Measurements from ENCODE around the gene SETD3. TPM values are rescaled to one million over a fixed set of nuclear protein-coding genes. Genes with fewer than 3 reads are reported as not detected.

SETD3 gene
- total RNA-seq, 1 donor from 2014 or later: 36.1 TPM

DNA sequence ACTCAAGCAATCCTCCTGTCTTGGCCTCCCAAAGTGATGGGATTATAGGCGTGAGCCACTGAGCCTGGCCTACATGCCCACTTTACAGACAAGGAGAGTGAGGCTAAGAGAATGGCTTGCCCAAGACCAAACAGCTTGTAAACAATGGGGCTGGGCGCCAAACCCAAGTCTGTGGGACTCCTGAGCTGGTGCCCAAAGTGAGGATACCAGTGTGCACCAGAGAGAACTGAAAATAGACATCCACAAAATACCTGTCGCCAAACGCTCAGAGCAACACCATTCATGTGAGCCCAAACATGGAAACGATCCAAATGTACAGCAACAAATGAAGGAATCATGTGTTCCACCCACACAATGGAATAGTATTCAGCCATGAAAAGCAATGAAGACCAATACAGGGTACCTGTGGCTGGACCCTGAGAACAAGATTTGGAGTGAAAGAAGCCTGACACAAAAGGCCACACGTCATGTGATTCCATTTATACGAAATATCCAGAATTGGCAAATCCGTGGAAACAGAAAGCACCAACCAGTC, 38.8 kb upstream of the SETD3 start:
- peaks cover 21% of the 10 kb centered on the region for H3K4me1 Mint-ChIP-seq
- no peaks in the 10 kb centered on the region for H3K9me3 Mint-ChIP-seq
- H3K4me3 Mint-ChIP-seq: no peak overlapping the region
- TF ChIP-seq CTCF (conservative IDR thresholded peaks at IDR 0.05): no peak
- no peak overlapping the region for H3K27ac Mint-ChIP-seq (ENCODE audit: unreplicated experiment)
- no peak for DNase-seq (ENCODE audit: low read depth, low spot score)
- no peaks in the 10 kb centered on the region for H3K36me3 Mint-ChIP-seq (ENCODE audit: low read depth)
- peaks cover 4% of the 10 kb centered on the region for H3K27me3 Mint-ChIP-seq (ENCODE audit: low read depth)

DNA sequence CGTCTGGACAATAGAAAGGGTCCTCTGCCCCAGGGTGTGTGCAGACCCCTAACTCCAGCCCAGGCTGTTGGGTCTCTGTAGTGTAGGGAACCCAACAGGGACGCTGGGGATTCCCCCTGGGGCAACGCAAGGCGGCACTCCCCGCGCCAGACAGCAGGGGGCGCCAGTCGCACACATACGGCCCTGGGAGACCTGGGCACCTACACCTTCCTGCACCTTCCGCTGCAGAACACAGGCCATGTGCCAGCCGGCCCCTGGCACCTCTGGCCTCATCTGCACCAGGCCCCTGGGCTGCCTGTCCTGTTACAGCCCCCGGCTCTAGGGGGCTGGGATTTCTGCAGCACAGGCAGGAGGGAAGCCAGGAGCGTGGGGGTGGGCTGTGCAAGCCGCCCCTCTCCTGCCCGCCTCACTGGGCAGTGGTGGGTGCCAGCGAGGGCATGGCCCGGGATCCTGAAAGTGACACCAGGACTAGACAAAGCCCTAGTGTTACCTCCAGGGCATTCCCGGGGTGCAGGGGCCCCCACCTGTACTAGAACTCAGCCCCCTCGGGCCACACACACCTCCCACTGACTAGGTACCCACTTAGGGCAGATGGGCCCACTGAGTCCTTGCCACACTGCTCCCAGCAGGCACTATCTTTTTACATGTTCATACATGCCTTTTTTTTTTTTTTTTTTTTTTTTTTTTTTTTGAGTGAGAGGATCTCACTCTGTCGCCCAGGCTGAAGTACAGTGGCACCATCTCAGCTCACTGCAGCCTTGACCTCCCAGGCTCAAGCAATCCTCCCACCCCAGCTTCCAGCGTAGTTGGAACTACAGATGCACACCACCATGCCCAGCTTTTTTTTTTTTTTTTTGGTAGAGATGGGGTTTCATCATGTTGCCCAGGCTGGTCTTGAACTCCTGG, 38.0 kb upstream of the SETD3 start:
- peak; percentile 98 for TF ChIP-seq CTCF (conservative IDR thresholded peaks at IDR 0.05)

DNA sequence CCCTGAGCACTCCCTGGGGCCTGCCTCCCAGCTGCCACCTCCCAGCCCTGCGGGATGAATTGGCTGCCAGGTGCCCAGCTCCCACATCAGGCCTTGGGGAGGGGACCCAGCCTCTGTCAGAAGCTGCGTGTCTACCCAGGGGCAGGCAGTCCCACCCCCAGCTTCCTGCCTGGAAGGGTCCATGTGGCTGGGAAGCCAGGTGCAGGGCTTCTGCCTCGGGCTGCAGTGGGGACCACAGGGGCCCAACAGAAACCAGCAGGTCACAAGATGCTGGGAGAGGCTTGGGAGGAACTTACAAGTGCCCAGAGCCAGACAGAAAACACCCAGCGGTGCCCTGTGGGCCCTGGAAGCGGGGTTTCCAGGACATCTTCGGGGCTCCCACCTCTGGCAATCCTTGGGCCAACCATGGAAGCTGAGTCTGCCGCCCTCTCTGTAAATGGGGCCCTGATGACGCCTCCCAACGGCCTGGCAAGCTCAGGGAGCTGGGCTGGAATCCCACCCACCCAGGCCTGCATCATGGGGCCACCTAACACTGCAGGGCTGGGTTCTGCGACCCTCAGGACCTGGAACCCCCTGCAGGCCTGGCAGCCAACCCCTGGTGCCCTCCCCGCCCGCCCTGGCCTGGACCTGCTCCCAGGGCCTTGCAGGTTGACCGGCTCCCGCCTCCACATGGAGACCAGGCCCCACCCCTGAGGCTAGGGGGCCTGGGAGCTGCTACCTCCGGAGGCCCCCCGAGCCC, 37.2 kb upstream of the SETD3 start:
- Mint-ChIP-seq H3K4me3 (no peak overlapping the region), H3K9me3 (no peaks in the 10 kb centered on the region), H3K36me3 (ENCODE audit: low read depth) (no peaks in the 10 kb centered on the region), H3K27me3 (ENCODE audit: low read depth) (peaks cover 4% of the 10 kb centered on the region), H3K27ac (ENCODE audit: unreplicated experiment) (no peak overlapping the region), H3K4me1 (peaks cover 14% of the 10 kb centered on the region)
- TF ChIP-seq CTCF (conservative IDR thresholded peaks at IDR 0.05): no peak
- no peak for DNase-seq (ENCODE audit: low read depth, low spot score)

More for the DNA sequence above, 38.0 kb upstream of the SETD3 start:
- H3K9me3 Mint-ChIP-seq: no peaks in the 10 kb centered on the region
- H3K36me3 Mint-ChIP-seq (ENCODE audit: low read depth): no peaks in the 10 kb centered on the region
- no peak overlapping the region for H3K4me3 Mint-ChIP-seq
- no peak overlapping the region for H3K27ac Mint-ChIP-seq (ENCODE audit: unreplicated experiment)
- peaks cover 4% of the 10 kb centered on the region for H3K27me3 Mint-ChIP-seq (ENCODE audit: low read depth)
- peak; percentile 86 for DNase-seq (ENCODE audit: low read depth, low spot score)
- peaks cover 16% of the 10 kb centered on the region for H3K4me1 Mint-ChIP-seq

DNA sequence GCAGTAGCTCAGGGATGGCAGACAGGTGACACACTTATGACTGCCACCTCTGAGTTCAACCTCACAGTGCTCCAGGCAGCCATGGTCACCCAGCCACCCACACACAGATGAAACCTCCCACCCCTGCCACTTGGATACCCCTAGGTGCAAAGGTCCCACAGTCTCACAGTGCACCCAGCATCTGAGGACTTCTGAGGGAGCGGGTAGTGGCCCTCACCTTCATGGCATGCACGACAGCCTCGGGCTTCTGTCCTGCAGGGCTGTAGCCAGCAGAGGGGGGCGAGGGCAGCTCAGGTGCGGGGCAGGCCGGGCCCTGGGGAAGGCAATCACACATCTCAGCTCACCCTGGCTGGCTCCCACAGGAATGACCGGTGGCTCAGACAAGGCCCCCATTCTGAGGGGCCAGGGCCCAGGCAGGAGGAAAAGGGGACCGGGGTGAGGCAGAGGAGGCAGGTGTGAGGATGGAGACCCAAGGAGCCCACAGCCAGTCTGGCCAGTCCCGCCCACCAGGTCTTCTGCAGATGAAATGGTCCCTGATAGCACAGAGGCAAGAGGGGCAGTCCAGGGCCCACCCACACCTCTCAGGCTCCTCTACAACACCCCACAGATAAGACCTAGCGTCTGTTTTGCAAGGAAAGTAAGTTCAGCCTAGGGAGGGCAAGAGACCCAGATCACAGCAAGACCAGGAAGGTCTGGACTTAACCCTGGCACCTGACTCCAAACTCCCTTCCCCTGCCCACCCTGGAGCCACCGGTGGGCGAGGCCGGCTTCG, 36.4 kb upstream of the SETD3 start:
- no peak for DNase-seq (ENCODE audit: low read depth, low spot score)
- Mint-ChIP-seq H3K27me3 (ENCODE audit: low read depth) (peaks cover 4% of the 10 kb centered on the region), H3K4me3 (no peak overlapping the region), H3K36me3 (ENCODE audit: low read depth) (no peaks in the 10 kb centered on the region), H3K4me1 (peaks cover 10% of the 10 kb centered on the region), H3K9me3 (no peaks in the 10 kb centered on the region), H3K27ac (ENCODE audit: unreplicated experiment) (no peak overlapping the region)
- no peak for TF ChIP-seq CTCF (conservative IDR thresholded peaks at IDR 0.05)

Measured in neural crest cell (in vitro differentiated cells).